Cerebellar cortex (tissue), 1 donor: ENCODE results near the gene TBC1D4.
"Not testable (repeated sequence)": the region's sequence is repeated elsewhere in the genome, so short reads cannot be mapped to it uniquely, and the experiment has no call there.

ENCODE experiments used
- DNase-seq: peaks from one replicate; pipeline ENCODE4 v3.0.0-alpha.2; 2015; ENCODE audit warnings: low spot score

Gene TBC1D4

GRCh38 chr13:75319254-75319653 lies 162.7 kb downstream of the TBC1D4 start:
- DNase-seq, result no peak

DNA sequence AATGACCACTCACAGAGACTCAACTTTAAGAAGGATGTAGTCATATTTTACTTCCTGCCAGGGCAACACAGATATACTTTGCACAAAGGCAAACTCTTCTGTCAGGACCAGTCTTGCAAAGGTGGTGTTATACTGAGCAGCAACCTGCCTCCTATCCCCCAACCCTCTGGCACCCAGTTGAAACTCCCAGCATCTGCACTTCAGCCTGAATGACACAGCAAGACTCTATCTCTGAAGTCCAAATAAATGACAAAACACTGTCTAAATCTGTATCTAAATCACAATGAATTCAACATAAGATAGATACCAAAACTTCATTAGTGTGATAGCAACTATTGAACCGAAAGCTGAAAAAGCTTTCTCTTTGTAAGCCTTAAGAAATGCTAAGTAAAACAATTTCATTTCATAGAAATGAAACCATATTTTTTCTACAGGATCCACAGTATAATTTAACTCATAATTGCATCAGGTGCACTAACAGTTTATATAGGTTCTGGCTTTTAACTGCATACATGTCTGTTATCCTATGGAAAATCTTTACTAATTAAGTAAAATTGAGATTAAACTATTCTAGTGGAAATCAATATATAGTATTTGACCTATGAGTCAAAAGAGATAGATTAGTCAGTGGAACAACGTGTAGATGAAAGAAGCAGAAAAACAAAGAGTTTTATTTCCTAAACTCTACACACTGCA lies 163.7 kb downstream of the TBC1D4 start:
- no peak for DNase-seq

GRCh38 chr13:75316427-75316826 lies 165.5 kb downstream of the TBC1D4 start:
- no peak for DNase-seq

DNA sequence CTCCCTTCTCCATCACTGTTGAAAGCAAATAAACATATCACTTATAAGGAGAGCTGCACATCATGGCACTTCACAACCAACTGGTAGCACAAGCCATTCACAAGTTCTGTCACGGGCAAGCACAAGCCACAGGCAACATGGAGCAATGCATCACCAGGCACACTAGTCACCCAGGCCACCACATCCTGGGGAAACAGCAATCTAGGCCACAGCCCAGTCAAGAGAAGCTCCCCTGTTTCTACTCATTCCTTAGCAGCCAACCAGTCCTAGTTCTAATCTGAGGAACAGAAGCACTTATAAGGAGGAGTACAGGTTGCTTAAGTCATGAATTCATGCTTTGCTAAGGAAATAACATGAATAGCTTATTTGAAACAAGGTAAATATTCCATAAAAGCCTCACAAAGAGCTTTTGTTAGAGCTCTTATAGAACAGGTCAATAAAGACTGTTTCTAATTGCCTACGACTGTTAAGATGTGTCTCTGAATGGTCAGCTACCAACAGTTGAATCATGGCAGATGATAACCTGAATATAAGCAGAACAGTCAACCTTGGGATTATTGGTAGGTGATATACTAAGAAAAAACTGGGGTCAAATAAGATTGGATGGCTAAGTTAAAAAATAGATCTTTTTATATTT lies 169.0 kb downstream of the TBC1D4 start:
- DNase-seq, result no peak

DNA sequence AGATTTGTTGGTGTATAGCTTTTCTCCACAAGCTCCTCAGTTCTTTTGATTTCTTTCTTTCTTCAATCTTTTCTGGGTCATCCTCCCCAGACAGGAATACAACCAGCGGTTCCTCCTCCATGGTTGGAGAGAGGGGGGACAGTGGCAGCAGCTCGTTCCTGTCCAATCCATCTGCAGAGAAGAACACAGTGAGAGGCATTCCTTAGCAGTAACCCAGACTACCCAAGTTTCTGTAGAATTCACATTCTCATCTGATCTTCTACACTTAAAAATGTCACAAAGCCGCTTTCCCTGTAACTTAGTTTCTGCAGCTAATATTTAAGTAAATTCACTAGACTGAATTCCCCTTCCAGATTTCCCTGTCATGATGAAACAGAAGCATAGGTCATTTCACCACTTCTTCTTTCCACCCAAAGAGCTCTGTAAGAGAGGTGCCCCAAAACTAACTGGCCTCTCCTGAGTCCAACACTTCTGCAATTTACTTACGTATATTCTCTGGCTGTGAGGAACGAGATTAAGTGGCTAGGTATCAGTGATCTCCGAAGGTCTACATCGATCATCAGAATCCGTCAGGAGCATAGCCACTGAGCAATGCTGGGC lies 171.9 kb downstream of the TBC1D4 start:
- no peak for DNase-seq

DNA sequence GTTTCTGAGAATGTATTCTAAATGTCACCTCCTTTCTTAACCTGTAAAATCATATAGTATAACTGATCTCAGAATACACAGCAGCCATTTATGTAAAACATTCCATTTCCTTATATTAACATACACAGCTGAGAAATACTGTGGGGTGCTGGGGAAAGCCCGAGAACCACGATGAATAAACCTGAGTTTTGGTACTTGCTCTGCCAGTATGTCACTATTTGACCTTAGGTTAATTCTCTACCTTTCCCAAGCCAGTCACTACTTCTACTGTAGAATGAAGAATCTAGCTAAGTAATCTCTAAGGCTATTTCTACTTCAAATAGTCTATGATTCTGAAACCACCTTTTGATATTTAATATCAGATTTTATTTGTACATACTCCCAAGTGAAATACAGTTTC lies 173.7 kb downstream of the TBC1D4 start:
- no peak for DNase-seq

GRCh38 chr13:75307370-75307949 lies 174.5 kb downstream of the TBC1D4 start:
- no peak for DNase-seq

DNA sequence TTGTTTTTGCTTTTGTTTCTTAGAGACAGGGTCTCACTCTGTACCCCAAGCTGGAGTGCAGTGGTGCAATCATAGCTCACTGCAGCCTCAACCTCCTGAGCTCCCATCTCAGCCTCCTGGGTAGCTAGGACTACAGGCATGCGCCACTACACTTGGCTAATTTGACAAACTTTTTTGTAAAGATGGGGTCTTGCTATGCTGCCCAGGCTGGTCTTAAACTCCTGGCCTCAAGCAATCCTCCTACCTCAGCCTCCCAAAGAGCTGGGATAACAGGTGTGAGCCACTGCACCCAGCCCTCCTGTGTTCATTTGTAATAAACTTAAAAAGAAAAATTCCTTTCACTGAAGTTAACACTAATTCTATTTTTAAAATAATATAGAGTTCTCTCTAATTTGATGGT lies 175.0 kb downstream of the TBC1D4 start:
- not testable (repeated sequence) for DNase-seq

- DNase-seq, result no peak
Measured at GRCh38 chr13:75305059-75305458, 176.9 kb downstream of the TBC1D4 start.

- no peak for DNase-seq
Measured at GRCh38 chr13:75303263-75303662, 178.7 kb downstream of the TBC1D4 start.

GRCh38 chr13:75302071-75302698 lies 179.8 kb downstream of the TBC1D4 start:
- no peak for DNase-seq

DNA sequence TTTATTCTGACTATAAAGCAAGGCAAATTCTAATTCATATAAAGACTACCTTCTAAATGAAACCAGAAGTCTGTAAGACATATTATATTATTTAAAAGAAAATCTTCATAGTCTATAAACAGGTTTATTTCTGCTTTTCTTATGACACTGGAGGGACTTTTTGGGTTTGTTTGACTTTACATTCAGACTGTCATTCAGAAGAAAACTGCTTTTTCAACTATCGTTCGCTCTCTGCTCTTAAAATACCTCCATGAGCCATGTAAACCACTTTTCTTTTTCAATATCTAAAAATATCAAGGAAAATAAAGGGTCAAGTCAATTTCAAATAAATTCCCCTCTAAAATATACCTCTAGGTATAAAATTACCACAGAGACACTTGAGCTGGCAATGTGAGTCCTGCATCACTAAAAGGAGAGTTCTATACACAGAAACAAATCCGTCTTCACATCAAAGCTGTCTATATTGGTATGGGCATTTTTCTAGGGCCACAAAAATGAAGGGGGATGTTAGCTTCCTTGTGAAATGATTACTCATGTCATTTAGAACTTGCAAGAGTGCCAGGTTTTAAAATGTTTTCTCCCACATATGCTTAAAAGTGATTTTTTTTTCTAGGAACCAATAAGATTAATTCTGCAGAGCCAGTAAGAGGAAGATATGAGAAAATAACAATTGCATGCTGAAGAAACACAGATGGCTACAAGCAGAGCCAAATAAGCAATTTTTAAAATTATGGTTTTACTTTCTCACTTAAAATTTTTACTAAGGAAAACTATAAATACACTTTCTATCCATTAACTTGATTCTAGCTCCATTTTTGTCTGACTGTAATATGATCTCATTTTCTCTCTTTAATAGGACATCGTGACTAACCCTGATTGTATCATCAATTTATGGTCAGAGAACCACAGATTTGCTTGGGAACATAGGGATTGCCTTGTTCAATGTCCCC lies 181.8 kb downstream of the TBC1D4 start:
- DNase-seq, result no peak

DNA sequence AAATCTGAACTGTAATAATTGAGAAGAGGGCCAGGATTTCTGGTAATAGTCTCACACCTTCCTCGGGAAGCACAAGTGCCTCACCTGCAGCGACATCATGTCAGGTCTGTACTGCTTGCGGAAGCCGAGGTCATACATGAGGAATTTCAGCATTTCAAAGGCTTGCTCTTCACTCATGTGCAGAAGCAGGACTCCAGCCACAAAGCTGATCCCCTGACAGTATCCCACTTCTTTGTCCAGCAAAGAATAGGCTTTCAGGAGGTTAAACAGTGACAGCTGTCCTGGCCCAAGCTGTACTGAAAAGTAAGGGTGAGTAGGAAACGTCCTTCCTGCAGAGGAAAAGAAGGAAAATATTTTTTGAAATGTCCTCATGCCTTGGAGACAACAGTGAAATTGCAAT lies 182.7 kb downstream of the TBC1D4 start:
- no peak for DNase-seq

- no peak for DNase-seq
Measured at GRCh38 chr13:75296641-75297040, 185.3 kb downstream of the TBC1D4 start.

GRCh38 chr13:75295201-75295600 lies 186.8 kb downstream of the TBC1D4 start:
- no peak for DNase-seq

- DNase-seq, result no peak
Measured at GRCh38 chr13:75294110-75294509, 187.9 kb downstream of the TBC1D4 start.

- DNase-seq, result no peak
Measured at GRCh38 chr13:75285310-75285709, 196.7 kb downstream of the TBC1D4 start.

- DNase-seq, result no peak
Measured at GRCh38 chr13:75279834-75280369, 202.1 kb downstream of the TBC1D4 start.

DNA sequence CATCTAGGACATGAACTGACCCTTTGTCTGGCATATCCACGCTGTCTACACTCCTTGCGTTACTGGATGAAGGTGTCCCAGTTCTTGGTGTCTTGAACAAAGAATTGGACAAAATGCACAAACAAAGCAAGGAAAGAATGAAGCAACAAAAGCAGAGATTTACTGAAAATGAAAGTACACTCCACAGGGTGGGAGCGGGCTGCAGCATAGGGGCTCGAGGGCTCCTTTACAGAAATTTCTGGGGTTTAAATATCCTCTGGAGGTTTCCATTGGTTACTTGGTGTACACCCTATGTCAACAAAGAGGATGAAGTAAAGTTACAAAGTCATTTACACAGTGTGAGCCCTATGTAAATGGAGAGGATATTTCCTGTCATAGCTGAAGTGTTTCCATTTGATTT lies 208.3 kb downstream of the TBC1D4 start:
- DNase-seq, result not testable (repeated sequence)

DNA sequence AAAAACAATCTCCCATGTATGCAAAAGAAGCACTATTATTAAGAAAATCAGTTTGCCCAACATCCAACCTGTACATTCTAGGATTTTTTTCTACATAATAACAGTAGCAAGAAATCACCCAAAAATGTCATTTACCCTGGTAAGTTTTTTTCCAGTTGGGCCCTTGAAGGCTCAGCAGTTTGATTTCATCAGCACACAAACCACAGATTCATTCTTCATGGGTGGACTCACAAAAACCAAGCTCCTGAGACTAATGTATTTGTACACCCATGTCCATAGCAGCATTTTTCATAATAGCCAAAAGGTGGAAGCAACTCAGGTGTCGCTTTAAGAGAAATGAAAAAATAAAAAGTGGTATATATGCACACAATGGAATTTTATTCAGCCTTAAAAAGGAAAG lies 210.1 kb downstream of the TBC1D4 start:
- DNase-seq, result no peak

DNA sequence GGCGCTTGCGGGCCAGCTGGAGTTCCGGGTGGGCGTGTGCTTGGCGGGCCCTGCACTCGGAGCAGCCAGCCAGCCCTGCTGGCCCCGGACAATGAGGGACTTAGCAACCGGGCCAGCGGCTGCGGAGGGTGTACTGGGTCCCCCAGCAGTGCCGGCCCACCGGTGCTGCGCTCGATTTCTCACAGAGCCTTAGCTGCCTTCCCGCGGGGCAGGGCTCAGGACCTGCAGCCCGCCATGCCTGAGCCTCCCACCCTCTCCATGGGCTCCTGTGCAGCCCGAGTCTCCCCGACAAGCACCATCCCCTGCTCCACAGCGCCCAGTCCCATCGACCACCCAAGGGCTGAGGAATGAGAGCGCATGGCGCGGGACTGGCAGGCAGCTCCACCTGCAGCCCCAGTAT lies 213.5 kb downstream of the TBC1D4 start:
- not testable (repeated sequence) for DNase-seq
